CD4-positive, alpha-beta T cell treated with Interleukin-4 for 4 hours (primary cell): ENCODE results near the gene CEP128.

ENCODE experiments used
- DNase-seq: peaks from one replicate; pipeline ENCODE4 v3.0.0-alpha.2; 2020

The CEP128 gene

DNA sequence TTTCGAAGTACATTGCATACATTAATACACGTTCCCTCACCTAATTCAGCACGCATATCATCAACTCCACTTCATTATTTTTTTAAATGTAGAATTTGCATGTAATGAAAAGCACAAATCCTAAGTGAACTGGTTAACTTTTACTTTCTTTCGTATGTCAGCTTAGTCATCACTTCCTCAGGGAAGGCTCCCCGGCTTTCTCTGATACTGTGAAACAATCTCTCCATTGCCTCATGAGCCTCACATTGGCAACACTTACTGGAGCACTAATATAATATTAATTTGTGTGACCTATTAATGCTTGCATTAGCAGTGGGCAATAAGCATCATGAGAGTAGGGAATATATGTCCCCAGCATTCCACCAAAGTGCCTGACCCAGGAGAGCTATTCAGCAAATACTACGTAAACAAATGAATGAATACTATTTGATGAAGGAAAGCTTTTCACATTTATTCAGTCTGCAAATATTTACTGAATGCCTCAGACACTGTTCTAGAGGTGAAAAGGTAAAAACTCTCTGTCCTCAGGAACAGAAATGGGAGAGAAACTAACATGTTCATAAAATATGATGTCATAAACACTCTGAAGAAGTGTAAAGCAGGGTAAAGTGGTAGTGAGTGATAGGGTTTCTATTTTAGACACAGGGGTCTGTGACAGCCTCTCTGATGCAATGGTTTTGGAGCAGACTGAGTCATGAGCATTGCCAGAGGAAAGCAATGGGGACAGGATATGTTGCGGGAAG lies 402.7 kb downstream of the CEP128 start:
- DNase-seq: no peak

GRCh38 chr14:80537626-80538025 lies 403.9 kb downstream of the CEP128 start:
- DNase-seq: no peak

DNA sequence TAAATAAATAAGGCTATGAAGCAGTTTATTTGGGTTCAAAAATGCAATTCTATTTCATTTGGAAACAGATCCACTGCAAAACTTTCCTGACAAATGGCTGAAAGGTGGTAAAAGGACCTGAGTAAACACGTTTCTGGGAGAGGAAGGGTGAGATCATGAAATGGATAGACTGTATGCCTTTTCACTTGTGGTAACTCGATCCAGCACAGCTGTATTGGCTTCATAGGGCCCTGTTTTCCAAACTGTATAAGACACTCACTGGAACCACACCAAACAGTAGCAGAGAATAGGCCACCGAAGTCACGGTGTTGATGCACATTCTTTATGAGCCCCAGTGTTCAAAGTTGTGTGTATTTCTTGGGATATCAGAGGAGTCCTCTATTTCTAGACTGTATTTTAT lies 405.1 kb downstream of the CEP128 start:
- DNase-seq: no peak

GRCh38 chr14:80535171-80535570 lies 406.4 kb downstream of the CEP128 start:
- DNase-seq: no peak

- no peak for DNase-seq
These were observed 417.9 kb downstream of the CEP128 start for GRCh38 chr14:80523518-80524117.

DNA sequence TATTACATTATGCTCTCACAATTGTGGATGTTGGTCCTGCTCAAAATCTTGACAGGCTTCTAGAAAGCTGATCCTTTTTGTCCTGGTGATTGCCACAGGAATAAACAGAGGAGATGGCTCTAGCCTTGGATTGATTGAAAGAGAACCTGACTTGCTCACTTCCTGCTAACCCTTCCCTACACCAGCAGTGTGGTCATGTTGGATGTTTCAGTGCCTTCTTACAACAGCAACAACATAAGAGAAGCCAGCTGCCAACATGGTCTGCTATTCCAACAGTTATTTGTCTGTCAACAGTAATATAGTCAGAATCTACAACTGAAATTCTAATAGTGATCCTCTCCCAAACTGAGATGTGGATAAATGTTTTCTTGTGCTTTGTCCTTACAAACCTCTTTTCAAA lies 418.6 kb downstream of the CEP128 start:
- DNase-seq: no peak

DNA sequence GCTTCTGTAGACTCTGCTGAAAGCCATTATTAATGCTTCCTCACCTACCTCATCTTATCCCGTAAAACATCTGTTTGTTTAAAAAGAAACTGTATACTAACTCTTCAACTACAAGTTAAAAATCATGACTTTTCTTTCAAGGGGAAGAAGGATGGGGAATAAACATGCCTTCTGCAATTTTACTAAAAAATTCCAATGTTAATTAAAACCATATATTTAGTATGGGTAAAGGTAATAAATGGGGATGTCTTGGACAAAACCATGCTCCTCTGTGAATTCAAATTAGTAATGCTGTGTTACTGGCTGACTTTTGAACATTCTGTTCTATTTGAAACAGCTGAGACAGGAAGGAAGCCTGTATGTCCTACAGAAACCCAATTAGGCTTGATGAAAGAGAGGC lies 419.1 kb downstream of the CEP128 start:
- no peak for DNase-seq

DNA sequence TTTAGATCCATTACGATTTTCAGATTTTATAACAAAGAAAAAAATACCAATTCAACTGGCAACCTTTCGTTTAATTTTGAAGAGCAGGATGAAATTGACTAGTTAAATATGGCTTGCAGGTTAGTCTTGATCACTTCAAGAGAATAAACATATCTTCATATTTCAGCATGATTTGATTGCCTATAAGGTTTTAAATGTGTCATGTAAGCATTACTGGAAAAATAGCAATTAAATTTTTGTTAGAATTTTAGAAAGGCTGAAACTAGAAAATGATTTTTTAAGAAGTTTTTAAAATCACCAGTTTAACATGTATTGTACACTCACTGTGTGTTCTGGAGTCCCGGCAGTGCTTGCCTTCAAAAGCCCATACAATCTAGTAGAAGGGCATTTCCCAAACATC lies 420.1 kb downstream of the CEP128 start:
- DNase-seq: no peak

- no peak for DNase-seq
These were observed 422.5 kb downstream of the CEP128 start for GRCh38 chr14:80519002-80519401.

- DNase-seq: no peak
These were observed 423.4 kb downstream of the CEP128 start for GRCh38 chr14:80518173-80518572.

DNA sequence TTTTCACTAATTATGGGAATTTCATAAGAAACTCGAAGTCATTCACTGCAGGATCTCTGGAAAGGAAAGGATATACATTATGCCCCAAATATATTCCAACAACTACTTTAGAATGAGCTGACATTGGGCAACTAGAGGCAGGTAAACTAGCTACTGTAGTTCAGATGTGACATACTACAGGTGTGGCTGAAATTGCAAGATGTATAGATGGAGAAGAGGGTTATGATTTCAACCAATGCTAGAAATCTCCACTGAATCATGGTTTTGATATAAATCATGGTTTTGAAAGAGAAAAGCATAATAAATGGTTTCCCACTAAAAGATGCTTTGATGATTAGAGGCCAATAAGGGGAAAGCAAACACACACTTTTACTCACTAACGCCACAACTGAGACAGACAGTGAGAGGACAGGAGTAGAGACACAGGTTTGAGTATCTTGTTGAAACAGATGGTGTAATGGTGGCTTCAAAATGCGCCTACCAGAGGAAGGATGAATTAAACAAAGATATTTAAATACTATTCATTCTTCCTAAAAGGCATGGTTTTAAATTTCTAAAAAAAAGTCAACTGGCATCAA lies 434.2 kb downstream of the CEP128 start:
- DNase-seq: no peak

GRCh38 chr14:80504781-80505180 lies 436.8 kb downstream of the CEP128 start:
- DNase-seq: no peak

DNA sequence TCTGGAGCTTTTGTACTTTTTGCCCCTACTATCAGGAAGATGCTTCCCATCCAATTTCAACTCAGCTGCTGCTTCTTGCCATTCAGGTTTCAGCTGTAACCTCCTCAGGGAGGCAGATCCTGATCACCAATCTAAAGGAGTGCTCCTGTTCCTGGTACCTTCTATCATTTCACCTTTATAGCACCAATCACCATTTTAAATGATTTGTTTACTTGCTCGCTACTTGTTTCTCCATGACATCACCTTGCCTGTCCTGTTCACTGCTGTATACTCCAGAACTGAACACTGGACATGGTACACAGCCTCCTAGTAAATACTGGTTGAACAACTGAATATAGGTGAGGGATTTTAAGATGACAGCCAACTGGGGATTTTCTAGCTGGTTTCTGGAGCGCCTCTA lies 443.0 kb downstream of the CEP128 start:
- DNase-seq: no peak

GRCh38 chr14:80496090-80496489 lies 445.4 kb downstream of the CEP128 start:
- DNase-seq: no peak

DNA sequence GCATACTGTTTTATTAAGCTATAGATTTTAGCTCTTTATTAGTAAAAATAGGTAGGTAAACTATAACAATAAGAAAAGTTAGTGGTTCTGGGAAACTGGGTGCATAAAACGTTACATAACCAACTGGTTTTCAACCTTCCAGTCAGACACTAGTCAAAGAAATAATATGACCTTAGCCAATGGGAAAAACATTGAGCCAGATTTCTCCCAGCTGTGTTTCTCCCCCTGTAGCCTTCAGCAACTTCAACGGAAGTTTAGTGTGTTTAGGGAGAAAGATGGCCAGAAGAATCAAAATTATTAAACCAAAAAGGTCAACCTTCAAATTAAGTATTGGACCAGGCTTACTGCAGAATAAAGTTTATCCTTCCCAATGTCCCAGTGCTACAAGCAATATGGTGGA lies 446.8 kb downstream of the CEP128 start:
- DNase-seq: no peak

DNA sequence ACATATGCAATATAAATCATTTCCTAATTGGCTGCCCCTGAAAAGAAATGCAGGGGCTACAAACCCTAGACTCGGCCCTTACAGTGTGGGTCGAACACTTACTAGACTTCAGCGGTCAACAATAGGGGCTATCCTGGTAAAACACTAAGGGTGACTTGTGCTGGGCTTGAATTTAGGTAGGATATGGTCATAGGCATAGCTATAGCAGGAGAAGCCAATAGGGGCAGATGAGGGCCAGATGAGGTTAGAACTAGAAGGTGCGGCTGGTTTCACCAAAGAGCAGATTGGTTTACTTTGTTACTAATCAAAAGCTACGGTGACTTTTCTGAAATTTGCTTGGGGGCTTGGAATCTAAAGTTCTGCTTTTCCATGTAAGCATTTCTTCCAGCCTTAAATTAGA lies 447.9 kb downstream of the CEP128 start:
- DNase-seq: no peak

GRCh38 chr14:80491650-80492049 lies 449.9 kb downstream of the CEP128 start:
- no peak for DNase-seq

GRCh38 chr14:80491131-80491530 lies 450.4 kb downstream of the CEP128 start:
- DNase-seq: no peak

DNA sequence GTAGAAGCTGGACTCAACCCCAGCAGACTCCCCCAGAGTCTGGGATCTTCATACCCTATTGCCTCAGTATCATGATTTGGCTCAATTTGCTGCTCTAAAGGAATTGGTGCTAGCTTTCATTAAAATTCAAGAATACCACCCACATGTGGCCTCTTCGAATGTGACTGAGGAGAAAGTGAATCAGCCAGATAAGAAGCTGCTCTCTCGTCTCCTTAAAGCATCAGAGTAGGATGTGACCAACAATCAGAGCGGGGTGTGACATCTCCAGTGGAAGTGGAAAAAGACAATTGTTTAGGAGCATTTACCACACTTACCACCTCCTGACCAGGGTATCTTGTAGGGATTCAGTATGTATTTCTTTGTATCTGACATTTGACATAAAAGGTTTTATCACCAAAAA lies 452.0 kb downstream of the CEP128 start:
- DNase-seq: no peak

- DNase-seq: no peak
These were observed 455.8 kb downstream of the CEP128 start for GRCh38 chr14:80485764-80486163.

GRCh38 chr14:80483331-80483730 lies 458.2 kb downstream of the CEP128 start:
- DNase-seq: no peak

DNA sequence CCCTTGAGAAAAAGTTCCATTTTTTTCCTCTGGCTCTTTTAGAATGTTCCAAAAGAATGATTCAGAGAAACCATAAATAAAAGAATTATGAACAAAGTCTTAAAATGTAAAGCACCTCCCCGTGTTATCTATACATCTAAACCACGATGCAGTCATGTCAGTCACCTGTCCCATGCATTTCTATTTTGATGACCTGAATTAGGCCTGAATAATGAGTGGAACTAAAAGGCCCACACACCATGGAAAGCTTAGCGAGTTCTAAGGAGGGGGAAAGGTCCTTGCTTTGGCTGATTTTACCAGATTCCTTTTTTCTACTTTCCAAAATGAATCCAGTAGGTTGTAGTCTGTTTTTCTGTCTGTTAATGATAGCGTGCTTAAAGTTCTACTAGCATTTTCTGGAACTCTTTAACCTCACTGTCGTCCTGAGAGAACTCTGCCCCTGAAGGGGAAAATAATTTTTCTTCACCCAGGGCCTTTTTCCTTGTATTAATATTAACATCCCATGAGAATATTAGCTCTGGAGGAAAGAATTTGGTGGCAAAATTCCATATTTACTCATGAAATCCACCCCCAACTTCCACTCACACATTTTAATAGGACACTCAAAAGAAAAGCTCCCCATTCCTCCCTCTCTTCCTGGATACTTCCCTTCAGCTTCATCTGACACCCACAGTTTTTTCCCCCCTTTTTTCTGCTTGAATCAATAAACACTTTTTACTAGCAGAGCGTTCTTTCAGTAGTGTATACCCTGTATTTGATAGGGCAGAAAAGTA lies 464.0 kb downstream of the CEP128 start:
- no peak for DNase-seq

- DNase-seq: no peak
These were observed 466.5 kb downstream of the CEP128 start for GRCh38 chr14:80475074-80475473.
